SK-N-SH (cell line): ENCODE measurements around the gene CMC4. TPM values are rescaled to one million over a fixed set of nuclear protein-coding genes. Genes with fewer than 3 reads are reported as not detected.

Source experiments
- CTCF ChIA-PET: fragments of 300-600, 350-600 bp; formaldehyde crosslinking; extraction: SDS; loops from one replicate; lab custom pipeline; 2021; lab: Yijun Ruan, JAX
- POLR2A ChIA-PET: fragments of 350-600 bp; sonication (Branson Sonifier 250); formaldehyde crosslinking; extraction: SDS; loops from one replicate; lab custom pipeline; 2020; ENCODE audit warnings: antibody characterized with exemption, inconsistent platforms; lab: Yijun Ruan, JAX
- DNase-seq: peaks from one replicate; pipeline ENCODE4 v3.0.0; 2012
- H2AFZ ChIP-seq: fragments of 200-600 bp; sonication (generic); 2 replicates; pipeline ENCODE4 v1.8.1; 2016; ENCODE audit warnings: antibody characterized with exemption, mild to moderate bottlenecking, low read depth
- H3F3A ChIP-seq: fragments of 200-600 bp; sonication (generic); replicated peaks from 2 replicates; pipeline ENCODE3; 2016; ENCODE audit warnings: antibody characterized with exemption, mild to moderate bottlenecking; ENCODE audit not compliant: insufficient read depth
- H3K27ac ChIP-seq, 2 experiments: fragments of 200-500 bp in 1 of 2; fragments of 200-600 bp in 1 of 2; sonication (Bioruptor generic) in 1 of 2; sonication (generic), shearing (Covaris generic) in 1 of 2; 2 replicates each; pipeline versions ENCODE4 v1.5.1 to v1.6.1; 2014 to 2016; ENCODE audit warnings: low read depth in 2 of 2, inconsistent platforms in 1 of 2, low read length in 1 of 2, mild to moderate bottlenecking in 1 of 2, mixed read lengths in 1 of 2
- H3K27me3 ChIP-seq: fragments of 200-600 bp; sonication (generic), shearing (Covaris generic); 2 replicates; pipeline ENCODE4 v1.6.1; 2016; ENCODE audit warnings: mixed run types; ENCODE audit not compliant: insufficient read depth
- H3K36me3 ChIP-seq, 2 experiments: fragments of 200-500 bp in 1 of 2; fragments of 200-600 bp in 1 of 2; sonication (Bioruptor generic) in 1 of 2; sonication (generic) in 1 of 2; replicated peaks in 1 of 2; 2 replicates each; pipeline versions ENCODE3 to v1.5.1; 2014 to 2016; ENCODE audit warnings: low read length in 1 of 2, mild to moderate bottlenecking in 1 of 2; ENCODE audit not compliant: insufficient read depth in 2 of 2, control insufficient read depth in 1 of 2
- H3K4me1 ChIP-seq, 2 experiments: fragments of 200-500 bp in 1 of 2; fragments of 200-600 bp in 1 of 2; sonication (Bioruptor generic) in 1 of 2; sonication (generic), shearing (Covaris generic) in 1 of 2; 2 replicates each; pipeline versions ENCODE4 v1.5.1 to v1.6.1; 2014 to 2016; ENCODE audit warnings: low read depth in 1 of 2, low read length in 1 of 2, mixed run types in 1 of 2; ENCODE audit not compliant: insufficient read depth in 2 of 2, control insufficient read depth in 1 of 2
- H3K4me2 ChIP-seq: fragments of 200-600 bp; sonication (generic), shearing (Covaris generic); 2 replicates; pipeline ENCODE4 v1.6.1; 2017; ENCODE audit warnings: mixed run types
- H3K4me3 ChIP-seq, 2 experiments: fragments of 200-500 bp in 1 of 2; fragments of 200-600 bp in 1 of 2; sonication (Bioruptor generic) in 1 of 2; sonication (generic), shearing (Covaris generic) in 1 of 2; 2 replicates each; pipeline versions ENCODE4 v1.5.1 to v1.8.1; 2014 to 2016; ENCODE audit warnings: low read depth in 2 of 2, inconsistent platforms in 1 of 2, low read length in 1 of 2, mild to moderate bottlenecking in 1 of 2, mixed read lengths in 1 of 2, moderate library complexity in 1 of 2
- H3K79me2 ChIP-seq: fragments of 200-600 bp; sonication (generic); 2 replicates; pipeline ENCODE4 v1.8.1; 2017; ENCODE audit warnings: mild to moderate bottlenecking; ENCODE audit not compliant: insufficient read depth
- H3K9ac ChIP-seq: fragments of 200-600 bp; sonication (generic); 2 replicates; pipeline ENCODE4 v1.6.1; 2017; ENCODE audit warnings: mixed run types
- H3K9me2 ChIP-seq: fragments of 200-600 bp; sonication (generic); 2 replicates; pipeline ENCODE4 v1.6.1; 2017; ENCODE audit warnings: mixed run types
- H3K9me3 ChIP-seq: fragments of 200-600 bp; sonication (generic); 2 replicates; pipeline ENCODE4 v1.6.1; 2017; ENCODE audit warnings: mixed run types, mild to moderate bottlenecking, moderate library complexity
- H4K20me1 ChIP-seq: fragments of 200-600 bp; sonication (generic); 2 replicates; pipeline ENCODE4 v1.6.1; 2017; ENCODE audit warnings: mild to moderate bottlenecking, mixed run types; ENCODE audit not compliant: insufficient read depth
- EP300 ChIP-seq, 2 experiments: IDR thresholded peaks; 2 replicates each; pipeline versions ENCODE4 v1.4.0 to v1.6.1; 2012; ENCODE audit warnings: borderline replicate concordance in 1 of 2, low read depth in 1 of 2, low read length in 1 of 2
- GABPA ChIP-seq: IDR thresholded peaks from 2 replicates; pipeline ENCODE4 v1.4.0; 2012; ENCODE audit warnings: low read depth, mild to moderate bottlenecking
- NRF1 ChIP-seq: IDR thresholded peaks from 2 replicates; pipeline ENCODE4 v1.6.1; 2012; ENCODE audit warnings: low read depth, mild to moderate bottlenecking, low read length
- POLR2AphosphoS5 ChIP-seq: IDR thresholded peaks from 2 replicates; pipeline ENCODE4 v1.6.1; 2012; ENCODE audit warnings: low read depth, low read length
- RAD21 ChIP-seq: IDR thresholded peaks from 2 replicates; pipeline ENCODE4 v1.6.1; 2012; ENCODE audit warnings: mild to moderate bottlenecking, low read length
- RFX5 ChIP-seq: IDR thresholded peaks from 2 replicates; pipeline ENCODE4 v1.6.1; 2012; ENCODE audit warnings: mild to moderate bottlenecking, improper control_type of control experiment, low read length
- SIN3A ChIP-seq: IDR thresholded peaks from 2 replicates; pipeline ENCODE4 v1.6.1; 2012; ENCODE audit warnings: low read depth, mild to moderate bottlenecking, low read length, moderate library complexity, borderline replicate concordance
- SMC3 ChIP-seq: IDR thresholded peaks from 2 replicates; pipeline ENCODE4 v1.6.1; 2012; ENCODE audit warnings: low read depth, low read length, improper control_type of control experiment
- TEAD4 ChIP-seq: IDR thresholded peaks from 2 replicates; pipeline ENCODE4 v1.4.0; 2012; ENCODE audit warnings: mild to moderate bottlenecking, borderline replicate concordance; ENCODE audit not compliant: insufficient read depth
- WGBS: methylation state at CpG from one replicate; pipeline ENCODE4 v1.1.6; 2017; ENCODE audit warnings: low lambda C conversion rate; 5-methylcytosine and 5-hydroxymethylcytosine counted together
- polyA plus RNA-seq, 3 experiments: library from polyadenylated mRNA; depleted of rRNA; stranded (reverse); fragments of >200 nt; gene quantifications; 2 replicates each; pipeline ENCODE4 v1.2.3, GENCODE V29; 2012
- TF ChIP-seq, protein P1 (sequence below): fragments of 200-600 bp; sonication (generic); IDR thresholded peaks from 2 replicates; pipeline ENCODE4 v1.6.1; 2017; ENCODE audit warnings: antibody characterized with exemption, mild to moderate bottlenecking, moderate library complexity
- TF ChIP-seq, protein P2 (sequence below): IDR thresholded peaks from 2 replicates; pipeline ENCODE4 v1.4.0; 2012; ENCODE audit warnings: low read depth
- TF ChIP-seq, protein P3 (sequence below): fragments of 150-350 bp; IDR thresholded peaks from 2 replicates; pipeline ENCODE4 v1.6.1; 2016; ENCODE audit warnings: mild to moderate bottlenecking, low read depth, low read length
- TF ChIP-seq, protein P4 (sequence below): IDR thresholded peaks from 2 replicates; pipeline ENCODE4 v1.6.1; 2012; ENCODE audit warnings: mild to moderate bottlenecking, low read depth, low read length, moderate library complexity
- TF ChIP-seq, protein P5 (sequence below): IDR thresholded peaks from 2 replicates; pipeline ENCODE4; 2012

CMC4 gene
- polyA plus RNA-seq, 1 of the 3 experiments (the other 2 are of a cell fraction): 12.0 TPM

DNA sequence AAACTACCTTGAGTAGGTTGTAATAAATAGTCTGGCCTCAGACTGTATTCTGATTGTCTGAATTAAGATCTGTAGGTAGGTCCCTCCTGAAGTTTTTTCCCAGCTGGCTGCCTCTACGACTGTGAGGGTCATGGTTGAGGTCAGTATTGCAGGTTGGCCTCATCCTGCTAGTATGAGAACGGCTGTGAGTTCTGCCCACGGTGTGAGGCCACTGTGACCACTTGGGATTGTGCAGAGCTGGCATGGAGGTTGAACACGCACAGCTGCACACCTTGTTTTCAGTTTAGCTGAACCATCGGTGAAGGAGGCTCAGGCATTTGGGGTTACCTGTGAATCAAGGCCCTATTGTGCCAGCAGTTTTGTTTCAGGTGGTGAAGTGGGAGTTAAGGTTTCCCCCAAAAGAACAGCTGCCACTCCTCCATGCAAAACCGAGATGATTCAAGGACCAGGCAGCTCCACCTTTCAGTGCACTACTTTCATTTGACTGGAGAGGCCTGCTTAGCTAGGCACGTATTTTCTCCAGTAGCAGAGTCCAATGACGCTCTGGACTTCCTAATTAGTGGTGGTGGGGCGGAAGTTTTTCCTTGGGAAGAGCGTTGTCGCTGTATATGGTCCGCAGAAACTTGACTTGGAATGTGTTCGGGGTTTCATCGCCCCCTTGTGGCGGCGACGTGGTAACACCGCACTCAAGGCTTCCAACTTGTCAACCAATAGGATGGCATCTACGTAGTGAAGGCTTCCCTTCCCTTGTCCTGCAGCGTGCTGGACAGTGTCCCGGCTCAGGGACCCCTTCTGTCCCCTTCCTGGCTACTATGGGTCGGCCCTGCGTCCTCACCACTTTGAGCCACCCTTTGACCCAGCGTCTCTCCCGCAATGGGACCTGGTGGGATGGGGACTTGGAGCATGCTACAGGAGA is 13.8 kb downstream of the CMC4 start:
- Histone ChIP-seq H3K4me1 (peaks cover 0 to 7% of the 10 kb centered on the region in 2 experiments; a peak in 1 of 4 replicates), H3K27me3 (no peaks in the 10 kb centered on the region), H3K27ac (no peak overlapping the region), H3K9me2 (no peaks in the 10 kb centered on the region), H3F3A (no peaks in the 10 kb centered on the region), H2AFZ (no peak overlapping the region), H3K9ac (no peak overlapping the region), H3K4me2 (no peak overlapping the region; the same call in 1 of the 2 replicates), H4K20me1 (no peaks in the 10 kb centered on the region), H3K79me2 (no peaks in the 10 kb centered on the region), H3K36me3 (peaks cover 3 to 7% of the 10 kb centered on the region in 2 experiments), H3K9me3 (no peaks in the 10 kb centered on the region), H3K4me3 (no peak overlapping the region)
- ChIA-PET POLR2A (interaction anchor here (1.3 kb wide), 1 partner anchor 30 kb away, joined by 4 read pairs; the partner anchor contains the start of gene FUNDC2), CTCF (interaction anchor here (0.6 to 5.0 kb wide), 20 partner anchors 8 to 140 kb away, joined by 3 to 35 read pairs (median 6); partner anchors contain the start of genes CMC4 and MTCP1)
- DNase-seq: peak; percentile 69
- 28% methylated on average over 11 of the region's 25 CpGs for WGBS
- TF ChIP-seq SIN3A (no peak), TEAD4 (no peak), NRF1 (no peak), SMC3 (peak; percentile 77), EP300 (IDR thresholded peaks at IDR 0.05; ENCODE audit: borderline replicate concordance in 1 of 2, low read depth in 1 of 2, low read length in 1 of 2) (no peak), RAD21 (peak; percentile 72), RFX5 (0 out of 2 replicates have a peak, but pooled peaks have one; percentile 58), POLR2AphosphoS5 (no peak), GABPA (no peak)
- TF ChIP-seq, protein P1, sequence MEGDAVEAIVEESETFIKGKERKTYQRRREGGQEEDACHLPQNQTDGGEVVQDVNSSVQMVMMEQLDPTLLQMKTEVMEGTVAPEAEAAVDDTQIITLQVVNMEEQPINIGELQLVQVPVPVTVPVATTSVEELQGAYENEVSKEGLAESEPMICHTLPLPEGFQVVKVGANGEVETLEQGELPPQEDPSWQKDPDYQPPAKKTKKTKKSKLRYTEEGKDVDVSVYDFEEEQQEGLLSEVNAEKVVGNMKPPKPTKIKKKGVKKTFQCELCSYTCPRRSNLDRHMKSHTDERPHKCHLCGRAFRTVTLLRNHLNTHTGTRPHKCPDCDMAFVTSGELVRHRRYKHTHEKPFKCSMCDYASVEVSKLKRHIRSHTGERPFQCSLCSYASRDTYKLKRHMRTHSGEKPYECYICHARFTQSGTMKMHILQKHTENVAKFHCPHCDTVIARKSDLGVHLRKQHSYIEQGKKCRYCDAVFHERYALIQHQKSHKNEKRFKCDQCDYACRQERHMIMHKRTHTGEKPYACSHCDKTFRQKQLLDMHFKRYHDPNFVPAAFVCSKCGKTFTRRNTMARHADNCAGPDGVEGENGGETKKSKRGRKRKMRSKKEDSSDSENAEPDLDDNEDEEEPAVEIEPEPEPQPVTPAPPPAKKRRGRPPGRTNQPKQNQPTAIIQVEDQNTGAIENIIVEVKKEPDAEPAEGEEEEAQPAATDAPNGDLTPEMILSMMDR: peak; percentile 83
- TF ChIP-seq, protein P2, sequence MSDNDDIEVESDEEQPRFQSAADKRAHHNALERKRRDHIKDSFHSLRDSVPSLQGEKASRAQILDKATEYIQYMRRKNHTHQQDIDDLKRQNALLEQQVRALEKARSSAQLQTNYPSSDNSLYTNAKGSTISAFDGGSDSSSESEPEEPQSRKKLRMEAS: no peak
- TF ChIP-seq, protein P3, sequence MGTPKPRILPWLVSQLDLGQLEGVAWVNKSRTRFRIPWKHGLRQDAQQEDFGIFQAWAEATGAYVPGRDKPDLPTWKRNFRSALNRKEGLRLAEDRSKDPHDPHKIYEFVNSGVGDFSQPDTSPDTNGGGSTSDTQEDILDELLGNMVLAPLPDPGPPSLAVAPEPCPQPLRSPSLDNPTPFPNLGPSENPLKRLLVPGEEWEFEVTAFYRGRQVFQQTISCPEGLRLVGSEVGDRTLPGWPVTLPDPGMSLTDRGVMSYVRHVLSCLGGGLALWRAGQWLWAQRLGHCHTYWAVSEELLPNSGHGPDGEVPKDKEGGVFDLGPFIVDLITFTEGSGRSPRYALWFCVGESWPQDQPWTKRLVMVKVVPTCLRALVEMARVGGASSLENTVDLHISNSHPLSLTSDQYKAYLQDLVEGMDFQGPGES: no peak
- TF ChIP-seq, protein P4, sequence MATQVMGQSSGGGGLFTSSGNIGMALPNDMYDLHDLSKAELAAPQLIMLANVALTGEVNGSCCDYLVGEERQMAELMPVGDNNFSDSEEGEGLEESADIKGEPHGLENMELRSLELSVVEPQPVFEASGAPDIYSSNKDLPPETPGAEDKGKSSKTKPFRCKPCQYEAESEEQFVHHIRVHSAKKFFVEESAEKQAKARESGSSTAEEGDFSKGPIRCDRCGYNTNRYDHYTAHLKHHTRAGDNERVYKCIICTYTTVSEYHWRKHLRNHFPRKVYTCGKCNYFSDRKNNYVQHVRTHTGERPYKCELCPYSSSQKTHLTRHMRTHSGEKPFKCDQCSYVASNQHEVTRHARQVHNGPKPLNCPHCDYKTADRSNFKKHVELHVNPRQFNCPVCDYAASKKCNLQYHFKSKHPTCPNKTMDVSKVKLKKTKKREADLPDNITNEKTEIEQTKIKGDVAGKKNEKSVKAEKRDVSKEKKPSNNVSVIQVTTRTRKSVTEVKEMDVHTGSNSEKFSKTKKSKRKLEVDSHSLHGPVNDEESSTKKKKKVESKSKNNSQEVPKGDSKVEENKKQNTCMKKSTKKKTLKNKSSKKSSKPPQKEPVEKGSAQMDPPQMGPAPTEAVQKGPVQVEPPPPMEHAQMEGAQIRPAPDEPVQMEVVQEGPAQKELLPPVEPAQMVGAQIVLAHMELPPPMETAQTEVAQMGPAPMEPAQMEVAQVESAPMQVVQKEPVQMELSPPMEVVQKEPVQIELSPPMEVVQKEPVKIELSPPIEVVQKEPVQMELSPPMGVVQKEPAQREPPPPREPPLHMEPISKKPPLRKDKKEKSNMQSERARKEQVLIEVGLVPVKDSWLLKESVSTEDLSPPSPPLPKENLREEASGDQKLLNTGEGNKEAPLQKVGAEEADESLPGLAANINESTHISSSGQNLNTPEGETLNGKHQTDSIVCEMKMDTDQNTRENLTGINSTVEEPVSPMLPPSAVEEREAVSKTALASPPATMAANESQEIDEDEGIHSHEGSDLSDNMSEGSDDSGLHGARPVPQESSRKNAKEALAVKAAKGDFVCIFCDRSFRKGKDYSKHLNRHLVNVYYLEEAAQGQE: peak; percentile 75; the same call in 1 of the 2 replicates
- TF ChIP-seq, protein P5, sequence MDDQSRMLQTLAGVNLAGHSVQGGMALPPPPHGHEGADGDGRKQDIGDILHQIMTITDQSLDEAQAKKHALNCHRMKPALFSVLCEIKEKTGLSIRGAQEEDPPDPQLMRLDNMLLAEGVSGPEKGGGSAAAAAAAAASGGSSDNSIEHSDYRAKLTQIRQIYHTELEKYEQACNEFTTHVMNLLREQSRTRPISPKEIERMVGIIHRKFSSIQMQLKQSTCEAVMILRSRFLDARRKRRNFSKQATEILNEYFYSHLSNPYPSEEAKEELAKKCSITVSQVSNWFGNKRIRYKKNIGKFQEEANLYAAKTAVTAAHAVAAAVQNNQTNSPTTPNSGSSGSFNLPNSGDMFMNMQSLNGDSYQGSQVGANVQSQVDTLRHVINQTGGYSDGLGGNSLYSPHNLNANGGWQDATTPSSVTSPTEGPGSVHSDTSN: no peak
